ENCODE data around the gene ADAP1.

Gene ADAP1

GRCh38 chr7:857661-858060, 96.8 kb downstream of the ADAP1 start:
- no peak for TF ChIP-seq CTCF (IDR thresholded peaks at IDR 0.05; ENCODE audit: low read depth, low read length, missing control alignments)
- no peak overlapping the region for H3K4me3 ChIP-seq (ENCODE audit: low read depth, low read length)
- DNase-seq (ENCODE audit: low read depth) = no peak

- TF ChIP-seq CTCF (IDR thresholded peaks at IDR 0.05; ENCODE audit: low read depth, low read length, missing control alignments) = no peak
- no peak for DNase-seq (ENCODE audit: low read depth)
- H3K4me3 ChIP-seq (ENCODE audit: low read depth, low read length) = no peak overlapping the region
These were observed 97.9 kb downstream of the ADAP1 start for GRCh38 chr7:856444-857095.

- no peak for DNase-seq (ENCODE audit: low read depth)
- H3K4me3 ChIP-seq (ENCODE audit: low read depth, low read length) = no peak overlapping the region
- no peak for TF ChIP-seq CTCF (IDR thresholded peaks at IDR 0.05; ENCODE audit: low read depth, low read length, missing control alignments)
These were observed 98.7 kb downstream of the ADAP1 start for GRCh38 chr7:855686-856369.

- TF ChIP-seq CTCF (IDR thresholded peaks at IDR 0.05; ENCODE audit: low read depth, low read length, missing control alignments) = no peak
- no peak overlapping the region for H3K4me3 ChIP-seq (ENCODE audit: low read depth, low read length)
- DNase-seq (ENCODE audit: low read depth) = no peak
These were observed 100.2 kb downstream of the ADAP1 start for GRCh38 chr7:854118-854775.

GRCh38 chr7:853366-854117, 100.9 kb downstream of the ADAP1 start:
- DNase-seq (ENCODE audit: low read depth) = no peak
- no peak for TF ChIP-seq CTCF (IDR thresholded peaks at IDR 0.05; ENCODE audit: low read depth, low read length, missing control alignments)
- no peak overlapping the region for H3K4me3 ChIP-seq (ENCODE audit: low read depth, low read length)

GRCh38 chr7:851204-851603, 103.3 kb downstream of the ADAP1 start:
- no peak for DNase-seq (ENCODE audit: low read depth)
- H3K4me3 ChIP-seq (ENCODE audit: low read depth, low read length) = no peak overlapping the region
- TF ChIP-seq CTCF (IDR thresholded peaks at IDR 0.05; ENCODE audit: low read depth, low read length, missing control alignments) = no peak

Data from GM12864 (cell line).